GM13976 (cell line): ENCODE measurements around the gene FTSJ3.

ENCODE experiments used
- DNase-seq: peaks from one replicate; pipeline ENCODE4 v3.0.0; 2012; ENCODE audit warnings: low spot score
- in situ Hi-C: fragments of 300-500 bp; cut with MboI; formaldehyde crosslinking; loops from one replicate; pipeline ENCODE4 v1.12.0; 2022; ENCODE audit warnings: low sequenced_read_pairs, mixed read lengths, inconsistent platforms; ENCODE audit not compliant: unreplicated experiment
- TF ChIP-seq, protein P1 (sequence below): IDR thresholded peaks from 2 replicates; pipeline ENCODE4 v1.5.1; 2012; ENCODE audit warnings: borderline replicate concordance, mild to moderate bottlenecking; ENCODE audit not compliant: insufficient read depth; ENCODE audit errors: extremely low read depth, missing control alignments, control extremely low read depth

Gene FTSJ3

GRCh38 chr17:63840591-63841349 is 13.3 kb upstream of the FTSJ3 start:
- TF ChIP-seq, protein P1, sequence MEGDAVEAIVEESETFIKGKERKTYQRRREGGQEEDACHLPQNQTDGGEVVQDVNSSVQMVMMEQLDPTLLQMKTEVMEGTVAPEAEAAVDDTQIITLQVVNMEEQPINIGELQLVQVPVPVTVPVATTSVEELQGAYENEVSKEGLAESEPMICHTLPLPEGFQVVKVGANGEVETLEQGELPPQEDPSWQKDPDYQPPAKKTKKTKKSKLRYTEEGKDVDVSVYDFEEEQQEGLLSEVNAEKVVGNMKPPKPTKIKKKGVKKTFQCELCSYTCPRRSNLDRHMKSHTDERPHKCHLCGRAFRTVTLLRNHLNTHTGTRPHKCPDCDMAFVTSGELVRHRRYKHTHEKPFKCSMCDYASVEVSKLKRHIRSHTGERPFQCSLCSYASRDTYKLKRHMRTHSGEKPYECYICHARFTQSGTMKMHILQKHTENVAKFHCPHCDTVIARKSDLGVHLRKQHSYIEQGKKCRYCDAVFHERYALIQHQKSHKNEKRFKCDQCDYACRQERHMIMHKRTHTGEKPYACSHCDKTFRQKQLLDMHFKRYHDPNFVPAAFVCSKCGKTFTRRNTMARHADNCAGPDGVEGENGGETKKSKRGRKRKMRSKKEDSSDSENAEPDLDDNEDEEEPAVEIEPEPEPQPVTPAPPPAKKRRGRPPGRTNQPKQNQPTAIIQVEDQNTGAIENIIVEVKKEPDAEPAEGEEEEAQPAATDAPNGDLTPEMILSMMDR, result no peak
- in situ Hi-C loops, result no loop called here

DNA sequence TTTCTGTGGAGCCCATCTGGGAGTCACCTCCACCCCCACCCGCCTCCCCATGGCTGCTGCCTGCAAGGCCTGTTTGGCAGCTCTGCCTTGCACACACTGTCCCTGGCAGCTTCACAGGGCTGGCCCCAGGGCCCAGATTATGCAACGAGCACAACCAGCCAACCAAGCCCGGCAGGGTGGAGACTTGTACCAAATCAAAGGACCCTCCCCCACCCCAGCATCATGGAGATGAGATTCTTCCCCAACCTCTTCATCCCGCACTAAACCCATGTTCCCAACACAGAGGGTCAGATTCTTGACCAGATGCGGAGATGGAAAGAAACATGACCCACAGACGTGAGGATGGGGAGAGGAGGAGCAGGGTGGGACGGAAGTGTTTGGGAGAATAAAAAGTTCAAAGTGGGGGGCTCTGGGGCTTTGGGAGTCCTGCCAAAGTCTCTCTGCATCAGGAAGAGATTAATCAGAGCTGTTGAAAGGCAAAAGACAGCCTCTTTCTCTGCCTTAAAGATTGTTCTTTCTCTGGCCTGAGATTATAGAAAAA is 11.2 kb upstream of the FTSJ3 start:
- in situ Hi-C loops, result no loop called here
- DNase-seq, result no peak
- TF ChIP-seq, protein P1, result no peak

More at GRCh38 chr17:63840591-63841349, 13.3 kb upstream of the FTSJ3 start:
- DNase-seq, result no peak

DNA sequence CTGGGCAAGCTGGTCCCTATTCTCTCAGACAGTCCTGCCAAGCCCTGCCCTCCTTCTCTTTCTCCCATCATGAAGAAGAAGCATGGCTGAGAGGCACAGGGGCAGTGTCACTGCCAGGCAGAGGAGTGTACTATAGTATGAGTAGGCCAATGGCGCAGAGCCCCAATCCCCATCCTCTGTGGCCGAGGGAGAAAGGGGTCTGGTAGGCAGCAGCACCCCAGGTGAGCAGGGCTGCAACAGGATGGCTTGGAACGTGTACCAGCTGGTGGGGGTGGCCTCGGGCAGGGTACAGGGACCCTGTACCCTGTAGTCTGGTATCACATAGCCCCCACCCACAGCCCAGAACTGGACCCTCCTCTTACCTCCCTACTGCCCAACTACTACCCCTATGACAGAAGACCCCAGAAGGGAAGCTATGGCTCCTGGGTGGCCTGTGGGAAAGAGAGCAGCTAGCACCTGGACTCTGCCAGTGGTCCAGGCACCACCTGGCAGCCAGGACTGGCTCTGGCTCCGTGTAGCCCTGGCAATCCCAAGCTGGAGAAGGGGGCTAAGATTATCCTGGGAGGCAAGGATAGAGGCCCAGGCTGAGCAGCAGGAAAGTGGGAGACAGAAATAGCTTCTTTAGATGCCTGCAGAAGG is 10.6 kb upstream of the FTSJ3 start:
- TF ChIP-seq, protein P1, result no peak
- DNase-seq, result no peak
- in situ Hi-C loops, result no loop called here

- no peak for DNase-seq
- TF ChIP-seq, protein P1, result no peak
- in situ Hi-C loops, result no loop called here
These were observed 10.0 kb upstream of the FTSJ3 start for GRCh38 chr17:63837480-63837879.

GRCh38 chr17:63836811-63837210 is 9.3 kb upstream of the FTSJ3 start:
- TF ChIP-seq, protein P1, result no peak
- no peak for DNase-seq
- in situ Hi-C loops, result no loop called here

DNA sequence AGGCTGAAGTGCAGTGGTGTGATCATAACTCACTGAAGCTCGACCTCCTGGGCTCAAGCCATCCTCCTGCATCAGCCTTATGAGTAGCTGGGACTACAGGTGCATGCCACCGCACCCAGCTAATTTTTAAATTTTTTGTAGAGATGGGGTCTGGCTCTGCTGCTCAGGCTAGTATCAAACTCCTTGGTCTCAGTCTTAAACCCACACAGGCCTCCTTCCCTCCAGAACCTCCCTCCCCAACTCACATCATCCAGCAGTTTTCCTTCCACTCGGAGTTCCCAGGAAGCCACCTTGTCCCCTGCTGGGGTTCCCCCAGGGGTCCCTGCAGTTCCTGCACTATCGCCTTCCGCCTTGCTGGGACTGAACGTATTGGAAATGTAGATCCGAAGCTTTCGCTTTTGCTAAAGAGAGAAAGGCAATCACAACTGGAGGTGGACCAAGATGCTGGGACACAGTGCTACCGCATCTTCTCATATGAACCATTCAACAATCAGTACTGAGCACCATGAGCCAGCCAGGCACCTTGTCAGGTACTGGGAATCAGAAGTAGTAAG is 7.8 kb upstream of the FTSJ3 start:
- TF ChIP-seq, protein P1, result no peak
- in situ Hi-C loops, result no loop called here
- no peak for DNase-seq
